GM12865 (cell line): ENCODE data around the gene DCUN1D3.
"Not testable (repeated sequence)": the region's sequence is repeated elsewhere in the genome, so short reads cannot be mapped to it uniquely, and the experiment has no call there.

ENCODE experiments used
- DNase-seq: peaks from one replicate; pipeline ENCODE4 v3.0.0; 2010; ENCODE audit warnings: low read depth
- H3K4me3 ChIP-seq: 2 replicates; pipeline ENCODE4 v1.5.1; 2011; ENCODE audit warnings: mild to moderate bottlenecking, low read depth, low read length, control low read depth
- TF ChIP-seq, protein P1 (sequence below): IDR thresholded peaks from 2 replicates; pipeline ENCODE4 v1.5.1; 2011; ENCODE audit warnings: low read length, control low read depth, low read depth, inconsistent platforms; ENCODE audit not compliant: insufficient read depth; ENCODE audit errors: missing control alignments

Gene DCUN1D3

GRCh38 chr16:20930365-20930690 is 30.2 kb upstream of the DCUN1D3 start:
- no peak for DNase-seq
- TF ChIP-seq, protein P1, sequence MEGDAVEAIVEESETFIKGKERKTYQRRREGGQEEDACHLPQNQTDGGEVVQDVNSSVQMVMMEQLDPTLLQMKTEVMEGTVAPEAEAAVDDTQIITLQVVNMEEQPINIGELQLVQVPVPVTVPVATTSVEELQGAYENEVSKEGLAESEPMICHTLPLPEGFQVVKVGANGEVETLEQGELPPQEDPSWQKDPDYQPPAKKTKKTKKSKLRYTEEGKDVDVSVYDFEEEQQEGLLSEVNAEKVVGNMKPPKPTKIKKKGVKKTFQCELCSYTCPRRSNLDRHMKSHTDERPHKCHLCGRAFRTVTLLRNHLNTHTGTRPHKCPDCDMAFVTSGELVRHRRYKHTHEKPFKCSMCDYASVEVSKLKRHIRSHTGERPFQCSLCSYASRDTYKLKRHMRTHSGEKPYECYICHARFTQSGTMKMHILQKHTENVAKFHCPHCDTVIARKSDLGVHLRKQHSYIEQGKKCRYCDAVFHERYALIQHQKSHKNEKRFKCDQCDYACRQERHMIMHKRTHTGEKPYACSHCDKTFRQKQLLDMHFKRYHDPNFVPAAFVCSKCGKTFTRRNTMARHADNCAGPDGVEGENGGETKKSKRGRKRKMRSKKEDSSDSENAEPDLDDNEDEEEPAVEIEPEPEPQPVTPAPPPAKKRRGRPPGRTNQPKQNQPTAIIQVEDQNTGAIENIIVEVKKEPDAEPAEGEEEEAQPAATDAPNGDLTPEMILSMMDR: no peak
- H3K4me3 ChIP-seq: no peak overlapping the region

- not testable (repeated sequence) for H3K4me3 ChIP-seq, DNase-seq
These were observed 29.7 kb upstream of the DCUN1D3 start for GRCh38 chr16:20929676-20930364.

GRCh38 chr16:20928774-20929411 is 28.7 kb upstream of the DCUN1D3 start:
- H3K4me3 ChIP-seq: no peak overlapping the region
- DNase-seq: peak; percentile 35
- TF ChIP-seq, protein P1: no peak

- no peak overlapping the region for H3K4me3 ChIP-seq
- TF ChIP-seq, protein P1: no peak
- no peak for DNase-seq
These were observed 25.6 kb upstream of the DCUN1D3 start for GRCh38 chr16:20925751-20926150.

DNA sequence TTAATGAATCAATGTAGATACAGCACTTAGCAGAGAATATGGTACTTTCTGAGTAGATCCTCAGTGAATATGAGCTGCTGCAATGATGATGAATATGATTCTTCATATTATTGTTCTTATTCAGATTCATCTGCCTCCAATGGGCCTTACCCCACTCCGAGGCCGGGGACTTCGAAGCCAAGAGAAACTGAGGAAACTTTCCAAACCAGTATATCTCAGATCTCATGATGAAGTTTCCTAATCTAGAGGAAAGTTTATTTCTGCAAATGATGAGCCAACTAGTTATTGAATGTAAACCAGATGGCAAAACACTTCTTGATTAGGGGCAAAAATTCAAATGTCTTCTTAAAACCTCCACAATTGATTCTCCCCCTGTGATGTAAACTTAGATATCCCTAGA is 23.7 kb upstream of the DCUN1D3 start:
- no peak for DNase-seq
- no peak overlapping the region for H3K4me3 ChIP-seq
- TF ChIP-seq, protein P1: no peak

- TF ChIP-seq, protein P1: no peak
- DNase-seq: no peak
- no peak overlapping the region for H3K4me3 ChIP-seq
These were observed 20.6 kb upstream of the DCUN1D3 start for GRCh38 chr16:20920799-20921198.

- H3K4me3 ChIP-seq: no peak overlapping the region
- DNase-seq: no peak
- TF ChIP-seq, protein P1: no peak
These were observed 19.9 kb upstream of the DCUN1D3 start for GRCh38 chr16:20920091-20920490.
